Astrocyte of the spinal cord (primary cell): ENCODE results near the gene FRMD4A.
"Not testable (repeated sequence)": the region's sequence is repeated elsewhere in the genome, so short reads cannot be mapped to it uniquely, and the experiment has no call there.

Source experiments
- DNase-seq: peaks from one replicate; pipeline ENCODE4 v3.0.0; 2011; ENCODE audit warnings: low read depth, low spot score
- H3K4me3 ChIP-seq: 2 replicates; pipeline ENCODE4 v1.5.1; 2011; ENCODE audit warnings: low read depth, mild to moderate bottlenecking, low read length, moderate library complexity
- CTCF ChIP-seq: IDR thresholded peaks from 2 replicates; pipeline ENCODE4 v1.5.1; 2012; ENCODE audit warnings: low read depth, mild to moderate bottlenecking, low read length, inconsistent platforms
- in situ Hi-C: cut with HindIII; loops from 2 replicates; pipeline ENCODE4 v1.10.0; 2017; ENCODE audit warnings: low sequenced_read_pairs

The FRMD4A gene

GRCh38 chr10:13907570-13907969 is 423.2 kb downstream of the FRMD4A start:
- in situ Hi-C loops: no loop called here
- no peak for TF ChIP-seq CTCF
- H3K4me3 ChIP-seq: no peak overlapping the region
- no peak for DNase-seq

GRCh38 chr10:13905281-13905680 is 425.4 kb downstream of the FRMD4A start:
- in situ Hi-C loops: no loop called here
- no peak for TF ChIP-seq CTCF
- no peak overlapping the region for H3K4me3 ChIP-seq
- DNase-seq: no peak

- DNase-seq: no peak
- no peak for TF ChIP-seq CTCF
- no peak overlapping the region for H3K4me3 ChIP-seq
- in situ Hi-C loops: no loop called here
Observed at GRCh38 chr10:13904064-13904463, 426.7 kb downstream of the FRMD4A start.

GRCh38 chr10:13902868-13903587 is 427.7 kb downstream of the FRMD4A start:
- DNase-seq: no peak
- in situ Hi-C loops: no loop called here
- H3K4me3 ChIP-seq: no peak overlapping the region
- TF ChIP-seq CTCF: no peak

- in situ Hi-C loops: no loop called here
- DNase-seq: no peak
- H3K4me3 ChIP-seq: no peak overlapping the region
- no peak for TF ChIP-seq CTCF
Observed at GRCh38 chr10:13899941-13900340, 430.8 kb downstream of the FRMD4A start.

- DNase-seq, H3K4me3 ChIP-seq, in situ Hi-C loops: not testable (repeated sequence)
Observed at GRCh38 chr10:13896146-13896545, 434.6 kb downstream of the FRMD4A start.

GRCh38 chr10:13894412-13895093 is 436.2 kb downstream of the FRMD4A start:
- TF ChIP-seq CTCF: no peak
- H3K4me3 ChIP-seq: no peak overlapping the region
- in situ Hi-C loops: no loop called here
- no peak for DNase-seq
